Fibroblast of pulmonary artery (primary cell): ENCODE results near the gene DHX16.
A peak's percentile ranks its signal among the peaks of the same experiment; 100 is the strongest.

Source experiments
- DNase-seq: peaks from one replicate; pipeline ENCODE4 v3.0.0-alpha.2; 2010; ENCODE audit warnings: low read depth
- H3K4me3 ChIP-seq: replicated peaks from 2 replicates; pipeline ENCODE4 v1.5.1; 2011; ENCODE audit warnings: low read depth, mild to moderate bottlenecking, control low read depth, low read length, moderate library complexity
- TF ChIP-seq, protein P1 (sequence below): IDR thresholded peaks from 2 replicates; pipeline ENCODE4 v1.5.1; 2011; ENCODE audit warnings: mild to moderate bottlenecking, control low read depth, low read length, inconsistent platforms; ENCODE audit errors: missing control alignments

The DHX16 gene

DNA sequence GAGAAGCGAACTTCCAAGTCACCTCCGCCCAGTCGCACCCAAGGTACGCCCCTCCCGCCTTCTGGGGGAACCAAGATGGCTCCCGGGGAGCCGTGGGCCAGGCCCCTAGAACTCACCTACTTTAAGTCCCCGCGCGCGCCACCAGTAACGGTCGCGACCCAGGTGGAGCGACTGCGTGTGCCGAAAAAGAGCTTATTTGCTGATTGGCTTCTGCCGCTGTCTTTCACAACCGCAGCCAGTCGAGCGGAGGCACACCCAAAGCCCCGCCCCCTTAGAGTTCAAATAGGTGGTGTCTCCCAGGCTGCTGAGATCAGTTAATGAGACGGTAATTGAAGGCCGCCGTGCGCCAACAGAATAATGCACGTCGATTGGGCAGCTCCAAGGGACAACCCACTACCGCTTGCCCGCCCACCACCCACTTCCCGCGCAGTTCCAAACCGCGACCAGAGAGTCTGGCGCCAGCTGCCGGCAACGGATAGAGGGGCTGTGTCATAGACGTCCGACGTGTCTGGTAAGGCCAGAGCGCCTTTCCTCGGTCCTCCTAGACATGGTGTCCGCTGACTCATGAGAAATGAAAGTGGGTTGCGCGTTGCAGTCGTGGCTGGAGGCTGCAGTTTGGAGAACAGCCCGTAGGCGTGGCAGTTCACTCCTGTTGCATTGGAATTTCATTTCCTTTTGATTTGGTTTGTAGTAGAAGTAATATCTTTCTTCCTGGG, 44.5 kb upstream of the DHX16 start, which contains the start of gene MDC1:
Gene MDC1 (minus strand): TSS at position 153 of the 716 bp plus-strand sequence. CDS start 2,106 bp downstream, outside the sequence.
- peak; percentile 100 for DNase-seq
- TF ChIP-seq, protein P1, sequence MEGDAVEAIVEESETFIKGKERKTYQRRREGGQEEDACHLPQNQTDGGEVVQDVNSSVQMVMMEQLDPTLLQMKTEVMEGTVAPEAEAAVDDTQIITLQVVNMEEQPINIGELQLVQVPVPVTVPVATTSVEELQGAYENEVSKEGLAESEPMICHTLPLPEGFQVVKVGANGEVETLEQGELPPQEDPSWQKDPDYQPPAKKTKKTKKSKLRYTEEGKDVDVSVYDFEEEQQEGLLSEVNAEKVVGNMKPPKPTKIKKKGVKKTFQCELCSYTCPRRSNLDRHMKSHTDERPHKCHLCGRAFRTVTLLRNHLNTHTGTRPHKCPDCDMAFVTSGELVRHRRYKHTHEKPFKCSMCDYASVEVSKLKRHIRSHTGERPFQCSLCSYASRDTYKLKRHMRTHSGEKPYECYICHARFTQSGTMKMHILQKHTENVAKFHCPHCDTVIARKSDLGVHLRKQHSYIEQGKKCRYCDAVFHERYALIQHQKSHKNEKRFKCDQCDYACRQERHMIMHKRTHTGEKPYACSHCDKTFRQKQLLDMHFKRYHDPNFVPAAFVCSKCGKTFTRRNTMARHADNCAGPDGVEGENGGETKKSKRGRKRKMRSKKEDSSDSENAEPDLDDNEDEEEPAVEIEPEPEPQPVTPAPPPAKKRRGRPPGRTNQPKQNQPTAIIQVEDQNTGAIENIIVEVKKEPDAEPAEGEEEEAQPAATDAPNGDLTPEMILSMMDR: peak; percentile 33
- peak within 1 kb of the TSS; percentile 86 for H3K4me3 ChIP-seq

DNA sequence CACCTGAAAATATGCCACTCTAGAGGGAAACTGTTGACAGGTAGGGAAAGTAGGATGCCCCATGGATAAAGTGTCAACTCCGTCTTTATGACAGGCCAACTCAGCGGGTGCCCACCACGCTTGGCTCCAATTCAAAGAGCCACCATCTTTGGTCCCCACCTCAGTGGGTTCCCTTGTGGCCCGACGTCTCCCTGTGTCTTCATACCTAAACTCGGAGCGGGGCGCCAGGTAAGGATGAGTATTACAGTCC, 44.0 kb upstream of the DHX16 start:
- peak overlapping the region; percentile 86 for H3K4me3 ChIP-seq
- TF ChIP-seq, protein P1: no peak
- no peak for DNase-seq

DNA sequence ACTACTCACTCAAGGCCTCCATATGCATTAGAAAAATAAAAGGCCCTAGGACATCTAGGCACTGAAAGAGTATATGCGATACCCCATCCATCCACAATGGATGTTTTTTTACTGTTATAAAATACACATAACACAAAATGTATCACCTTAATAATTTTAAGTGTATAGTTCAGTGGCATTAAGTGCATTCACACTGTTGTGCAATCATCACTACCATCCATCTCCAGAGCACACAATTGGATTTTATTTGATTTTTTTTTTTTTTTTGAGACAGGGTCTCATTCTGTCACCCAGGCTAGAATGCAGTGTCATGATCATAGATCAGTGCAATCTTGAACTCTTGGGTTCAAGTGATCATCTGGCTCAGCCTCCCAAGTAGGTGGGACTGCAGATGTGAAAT, 41.5 kb upstream of the DHX16 start:
- no peak for DNase-seq
- TF ChIP-seq, protein P1: no peak
- H3K4me3 ChIP-seq: no peak overlapping the region

DNA sequence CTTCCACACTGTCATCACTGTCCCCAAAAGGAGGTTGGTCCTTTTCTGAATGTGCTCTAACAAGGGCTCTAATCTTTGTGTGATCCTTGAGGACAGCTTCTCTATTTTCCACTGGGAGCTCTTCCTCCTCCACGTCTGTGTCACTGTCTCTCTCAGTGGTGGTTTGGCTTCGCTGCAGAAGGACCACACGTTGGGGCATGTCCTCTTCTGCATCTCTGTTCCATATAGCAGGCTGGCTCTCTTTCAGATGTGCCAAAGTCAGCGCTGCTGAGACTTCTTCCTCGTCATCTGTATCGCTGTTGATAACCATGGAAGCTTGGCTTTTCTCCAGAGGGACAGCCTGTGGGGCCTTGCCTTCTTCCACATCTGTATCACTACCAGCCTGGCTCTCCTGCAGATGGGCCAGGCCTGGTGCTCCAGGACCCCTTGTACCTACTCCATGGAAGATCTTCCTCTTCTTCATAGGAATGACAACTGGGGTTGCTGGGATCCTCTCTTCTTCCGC, 39.7 kb upstream of the DHX16 start:
- H3K4me3 ChIP-seq: no peak overlapping the region
- no peak for DNase-seq
- TF ChIP-seq, protein P1: no peak

DNA sequence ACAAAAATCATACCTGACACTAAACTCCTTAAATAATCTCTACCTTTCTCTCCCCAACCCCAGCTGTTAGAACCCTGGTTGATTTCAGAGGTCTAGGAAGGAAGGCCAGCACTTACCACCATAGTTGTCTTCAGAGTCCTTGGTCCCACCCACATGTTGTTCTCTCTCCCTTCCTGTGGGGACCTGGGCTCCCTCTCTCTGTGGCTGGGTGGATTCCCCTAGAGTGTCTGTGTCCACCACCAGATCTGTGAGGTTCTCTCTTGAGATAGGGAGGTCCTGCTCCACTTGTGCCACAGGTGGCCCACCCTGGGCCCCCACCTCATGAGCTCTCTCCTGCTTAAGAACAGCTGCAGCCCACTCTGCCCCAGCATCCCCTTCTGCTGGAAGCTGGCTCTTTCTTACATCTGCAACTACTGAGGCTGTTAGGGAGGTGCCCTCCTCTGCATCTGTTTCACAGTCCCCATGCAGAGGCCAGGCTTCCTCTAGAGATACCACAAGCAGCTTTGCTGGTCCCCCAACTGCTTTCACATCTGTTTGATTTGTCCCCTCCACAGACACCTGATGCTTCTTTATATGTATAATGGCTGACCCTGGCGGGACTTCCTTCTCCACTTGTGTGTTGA, 39.1 kb upstream of the DHX16 start:
- TF ChIP-seq, protein P1: no peak
- DNase-seq: no peak
- H3K4me3 ChIP-seq: no peak overlapping the region

DNA sequence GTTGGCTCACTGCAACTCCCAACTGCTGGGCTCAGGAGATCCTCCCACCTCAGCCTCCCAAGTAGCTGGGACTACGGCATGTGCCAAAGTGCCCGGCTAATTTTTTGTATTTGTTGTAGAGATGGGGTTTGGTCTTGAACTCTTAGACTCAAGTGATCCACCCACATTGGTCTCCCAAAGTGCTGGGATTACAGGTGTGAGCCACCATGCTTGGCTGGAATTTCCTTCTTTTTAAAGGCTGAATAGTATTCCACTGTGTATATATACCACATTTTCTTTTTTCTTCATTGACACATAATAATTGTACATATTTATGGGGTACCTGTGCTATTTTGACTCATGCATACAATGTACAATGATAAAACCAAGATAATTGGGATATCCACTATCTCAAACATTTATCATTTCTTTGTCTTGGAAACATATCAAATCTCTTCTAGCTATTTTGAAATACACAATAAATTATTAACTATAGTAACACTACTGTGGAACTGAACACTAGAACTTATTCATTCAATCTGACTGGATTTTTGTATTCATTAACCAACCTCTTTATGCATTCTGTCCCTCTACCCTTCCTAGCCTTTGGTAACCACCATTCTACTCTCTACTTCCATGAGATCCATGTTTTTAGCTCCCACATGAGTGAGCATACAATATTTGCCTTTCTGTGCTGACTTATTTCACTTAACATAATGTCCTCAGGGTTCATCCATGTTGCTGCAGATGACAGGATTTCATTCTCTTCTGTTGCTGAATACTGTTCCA, 36.5 kb upstream of the DHX16 start:
- no peak for DNase-seq
- TF ChIP-seq, protein P1: no peak
- no peak overlapping the region for H3K4me3 ChIP-seq
